Right hindlimb (tissue), 1 donor: ENCODE data around the gene CEP295NL.
A peak's percentile ranks its signal among the peaks of the same experiment; 100 is the strongest.
"Not testable (repeated sequence)": the region's sequence is repeated elsewhere in the genome, so short reads cannot be mapped to it uniquely, and the experiment has no call there.

ENCODE experiments used
- DNase-seq: peaks from one replicate; pipeline ENCODE4 v3.0.0-alpha.2; 2018

The CEP295NL gene

GRCh38 chr17:78886954-78887353, 16.0 kb downstream of the CEP295NL start:
- no peak for DNase-seq

DNA sequence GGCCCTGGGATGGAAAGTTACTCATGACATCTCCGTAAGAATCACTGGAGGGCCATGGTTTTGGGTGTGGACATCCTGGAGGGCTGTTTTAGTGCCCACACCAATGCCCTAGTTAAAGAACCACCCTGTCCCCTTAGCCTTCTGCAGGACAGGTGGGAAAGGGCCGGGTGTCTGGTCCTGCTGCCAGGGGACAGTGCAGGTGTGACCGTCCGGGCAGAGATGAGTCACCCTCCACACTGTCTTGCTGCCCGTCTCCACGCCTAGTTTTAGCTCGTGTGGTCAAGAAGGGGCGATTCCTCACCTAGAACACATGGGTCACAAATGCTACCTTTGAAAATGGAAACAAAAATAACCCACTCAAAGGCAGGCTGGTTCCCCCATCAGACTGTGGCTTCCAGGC, 17.0 kb downstream of the CEP295NL start:
- no peak for DNase-seq

DNA sequence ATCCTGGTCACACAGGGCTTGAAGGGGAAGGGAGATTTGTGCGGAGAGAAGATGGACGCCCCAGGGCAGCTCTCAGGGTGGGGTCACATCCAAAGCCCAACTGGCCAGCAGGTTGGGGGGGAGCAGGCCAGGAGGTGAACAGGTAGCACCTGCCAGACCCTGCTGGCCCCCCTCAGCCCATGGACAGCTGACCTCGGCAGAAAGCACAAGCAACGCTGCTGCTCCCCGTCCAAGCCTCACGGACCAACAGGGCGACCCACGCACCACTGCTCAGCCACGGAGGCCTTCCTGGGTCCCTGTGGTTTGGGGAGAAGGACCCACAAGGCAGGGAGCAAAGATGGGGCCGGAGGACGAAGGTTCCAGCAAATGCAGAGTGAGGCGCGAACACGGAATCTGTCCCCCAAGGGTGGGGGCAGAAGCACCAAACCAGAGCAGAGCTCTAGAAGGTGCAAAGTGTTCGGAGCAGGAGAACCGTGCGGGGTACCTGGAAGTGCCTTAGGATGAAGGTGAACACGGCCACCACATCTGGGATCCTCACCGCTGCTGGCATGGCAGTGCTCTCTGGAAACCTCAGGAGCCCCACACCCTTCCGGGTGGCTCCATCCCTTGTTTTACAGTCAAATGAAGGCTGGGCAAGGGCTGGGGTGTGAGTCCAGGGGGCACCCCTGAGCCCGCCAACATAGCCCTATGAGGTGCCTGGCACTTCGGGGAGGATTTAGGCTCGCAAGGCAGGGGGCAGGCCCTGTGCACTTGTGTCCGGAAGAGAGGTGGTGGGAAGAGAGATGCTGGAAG, 17.9 kb downstream of the CEP295NL start:
- DNase-seq = no peak

DNA sequence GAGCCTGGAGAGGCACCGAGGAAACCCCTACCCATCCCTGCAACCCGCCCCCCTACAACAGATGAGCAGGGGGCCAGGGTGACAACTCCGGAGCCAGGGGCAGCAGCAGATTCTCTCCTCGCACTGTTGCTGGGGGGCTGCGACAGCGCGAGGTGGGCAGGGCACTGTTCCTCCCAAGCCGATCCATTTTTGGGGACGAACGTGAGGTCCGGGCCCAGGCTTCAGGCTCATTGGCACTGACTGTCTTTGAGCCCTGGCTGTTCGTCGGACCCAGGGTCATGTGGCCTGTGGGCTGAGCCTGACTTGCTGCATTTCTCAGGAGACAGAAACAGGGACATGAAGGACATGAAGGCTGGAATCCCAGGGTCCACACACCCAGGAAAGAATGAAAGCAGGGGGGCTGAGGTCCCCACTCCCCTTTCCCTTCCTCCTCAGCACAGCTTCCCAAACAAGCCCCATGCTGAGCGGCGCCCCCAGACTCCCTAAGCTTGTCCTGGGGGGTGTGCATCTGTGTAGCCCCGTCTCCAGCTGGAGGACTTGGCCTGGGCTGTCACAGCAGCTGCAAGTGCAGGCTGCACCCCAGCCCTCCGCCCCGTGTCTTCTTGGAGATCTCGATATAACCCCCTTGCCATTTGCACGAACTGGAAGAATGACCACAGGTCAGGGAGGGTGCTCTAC, 18.7 kb downstream of the CEP295NL start:
- DNase-seq = peak; percentile 73

GRCh38 chr17:78883533-78884131, 19.4 kb downstream of the CEP295NL start:
- DNase-seq = peak; percentile 91

- peak; percentile 85 for DNase-seq
Observed at GRCh38 chr17:78883089-78883532, 19.9 kb downstream of the CEP295NL start.

DNA sequence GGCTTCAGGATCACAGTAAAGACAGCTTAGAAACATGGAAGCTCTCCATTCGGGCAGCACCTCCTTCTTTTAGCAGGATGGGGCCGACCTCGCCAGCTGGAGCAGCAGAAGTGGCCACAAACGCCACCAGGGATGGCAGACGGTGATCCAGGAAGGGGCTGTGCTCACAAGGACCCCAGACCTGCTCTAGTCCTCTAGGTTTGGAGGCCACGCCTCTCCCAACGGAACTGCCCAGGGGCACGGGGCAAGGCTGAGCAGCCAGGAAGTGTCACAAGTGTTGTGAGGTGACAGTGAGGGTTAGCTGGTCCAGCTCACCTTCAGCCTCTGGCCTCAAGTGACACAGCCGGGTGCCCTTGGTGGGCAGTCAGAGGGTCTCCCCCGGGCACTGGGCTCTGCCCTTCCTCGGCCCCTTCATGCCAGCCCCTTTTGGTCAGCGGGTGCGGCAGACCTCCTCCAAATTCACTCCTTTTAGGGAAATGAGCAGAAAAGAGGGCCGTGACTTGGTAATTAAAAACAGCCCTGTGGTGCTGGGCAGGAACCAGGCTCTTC, 20.4 kb downstream of the CEP295NL start:
- DNase-seq = no peak

DNA sequence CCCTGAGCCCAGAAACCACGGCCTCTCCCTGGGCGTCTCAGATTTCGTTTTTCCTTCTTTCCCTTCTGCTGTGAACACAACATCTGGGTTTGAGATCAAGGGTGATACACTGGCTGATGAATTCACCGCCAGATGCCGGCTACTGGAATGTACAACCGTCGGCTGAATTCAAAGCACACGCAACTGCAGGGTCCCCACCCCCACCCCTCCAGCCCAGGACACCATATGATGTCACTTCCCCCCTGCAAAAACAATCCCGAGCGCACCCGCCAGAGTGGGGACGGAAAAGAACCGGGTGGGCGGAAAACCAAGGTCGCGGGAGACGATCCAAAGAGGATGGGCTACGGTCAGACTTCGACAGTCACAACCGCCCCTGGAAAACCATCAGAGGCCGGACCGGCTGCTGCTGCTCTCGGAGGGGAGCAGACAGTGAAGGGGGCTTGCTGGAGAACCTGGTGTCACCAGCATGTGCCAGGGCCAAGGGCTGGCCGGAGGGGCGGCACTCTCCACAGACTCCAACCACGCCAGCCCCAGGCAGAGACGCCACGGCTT, 23.3 kb downstream of the CEP295NL start:
- DNase-seq = peak; percentile 95

- no peak for DNase-seq
Observed at GRCh38 chr17:78878871-78879527, 24.0 kb downstream of the CEP295NL start.

DNA sequence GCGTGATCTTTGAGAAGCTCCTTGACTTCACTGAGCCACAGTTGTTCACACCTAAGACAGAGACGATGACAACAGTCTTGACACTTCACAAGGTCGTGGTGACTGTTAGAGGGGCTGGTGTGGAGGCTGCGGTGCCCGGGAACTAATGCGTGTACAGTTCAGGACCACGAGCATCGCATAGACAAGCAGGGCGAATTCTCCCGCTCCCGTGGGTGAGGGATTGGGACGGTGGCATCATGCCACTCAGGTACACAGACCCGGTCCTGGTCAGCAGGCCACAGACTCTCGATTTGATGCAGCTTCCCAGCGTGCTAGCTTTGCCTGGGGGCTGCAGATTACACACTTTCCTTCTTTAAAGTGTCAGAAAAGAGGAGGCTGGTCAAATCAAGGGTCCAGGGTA, 24.7 kb downstream of the CEP295NL start:
- DNase-seq = no peak

- peak; percentile 33 for DNase-seq
Observed at GRCh38 chr17:78876954-78877517, 26.0 kb downstream of the CEP295NL start.

DNA sequence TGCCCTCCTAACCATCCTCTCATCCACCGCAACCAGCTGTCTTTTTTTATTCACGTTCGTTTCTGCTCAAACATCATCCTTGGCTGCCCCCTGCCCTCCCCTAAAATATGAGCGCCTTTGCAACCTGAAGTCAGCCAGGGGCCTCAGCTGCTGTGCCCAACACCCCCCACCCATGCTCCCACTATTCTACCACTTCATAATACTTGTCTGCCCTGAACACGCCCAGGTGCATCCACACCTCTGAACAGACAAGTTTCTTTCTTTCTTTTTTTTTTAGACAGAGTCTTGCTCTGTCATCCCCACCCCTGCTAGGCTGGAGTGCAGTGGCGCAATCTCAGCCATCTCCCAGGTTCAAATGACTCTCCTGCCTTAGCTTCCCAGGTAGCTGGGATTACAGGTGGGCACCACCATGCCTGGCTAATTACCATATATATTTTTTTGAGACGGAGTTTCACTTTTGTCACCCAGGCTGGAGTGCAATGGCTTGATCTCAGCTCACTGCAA, 26.9 kb downstream of the CEP295NL start:
- DNase-seq = no peak

DNA sequence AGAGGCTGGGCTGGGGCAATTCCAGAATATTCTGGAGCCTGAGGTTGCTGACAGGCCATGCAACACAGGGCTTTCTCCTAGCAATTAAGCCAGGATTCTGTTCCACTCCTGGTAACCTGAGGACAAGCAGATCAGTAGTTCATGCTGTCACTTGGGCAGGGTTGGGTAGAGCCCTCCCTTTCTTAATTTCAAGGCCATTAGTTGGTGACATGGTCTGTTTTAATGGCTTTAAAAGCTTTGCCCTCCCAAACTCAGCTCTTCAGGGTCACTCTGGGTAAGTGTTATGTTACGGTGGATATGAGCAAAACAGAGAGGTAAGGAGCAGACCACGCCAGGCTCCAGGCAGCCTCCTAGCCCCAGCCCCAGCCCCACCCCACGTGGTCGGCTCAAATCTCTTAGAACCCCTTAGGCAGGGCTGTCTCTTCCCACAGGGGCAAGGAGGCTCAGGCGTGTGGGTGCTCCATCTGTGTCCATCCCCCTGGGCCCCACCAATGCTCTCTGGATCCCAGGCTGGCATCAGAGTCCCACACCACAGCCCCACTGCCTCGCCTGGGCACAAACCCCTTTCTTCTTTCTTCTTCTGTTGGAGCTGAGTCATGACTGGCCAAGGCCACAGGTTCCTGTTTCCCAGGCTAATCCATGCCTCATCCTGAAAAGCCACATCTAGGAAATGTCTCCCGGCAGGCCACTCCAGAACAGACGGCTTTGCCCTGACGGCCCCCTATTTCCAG, 27.5 kb downstream of the CEP295NL start:
- peak; percentile 36 for DNase-seq

GRCh38 chr17:78873519-78874340, 29.3 kb downstream of the CEP295NL start:
- peak; percentile 62 for DNase-seq

DNA sequence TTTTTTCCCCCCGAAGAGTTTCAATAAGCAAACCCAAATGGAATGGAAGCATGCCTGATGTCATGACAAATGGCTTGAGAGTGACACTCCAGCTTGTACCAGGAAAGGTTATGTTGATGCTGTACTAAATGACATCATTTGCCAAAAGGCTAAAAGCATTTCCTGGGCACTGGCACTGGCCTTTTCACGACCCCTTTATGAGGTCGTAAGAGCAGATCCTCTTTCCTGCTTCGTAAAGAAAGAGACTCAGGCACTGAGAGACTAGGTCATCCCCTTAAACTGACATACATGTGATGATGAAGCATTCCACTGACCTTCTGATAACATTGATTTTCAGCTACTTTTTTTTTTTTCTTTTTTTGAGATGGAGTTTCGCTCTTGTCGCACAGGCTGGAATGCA, 30.5 kb downstream of the CEP295NL start:
- DNase-seq = no peak

- DNase-seq = no peak
Observed at GRCh38 chr17:78870621-78871020, 32.4 kb downstream of the CEP295NL start.

DNA sequence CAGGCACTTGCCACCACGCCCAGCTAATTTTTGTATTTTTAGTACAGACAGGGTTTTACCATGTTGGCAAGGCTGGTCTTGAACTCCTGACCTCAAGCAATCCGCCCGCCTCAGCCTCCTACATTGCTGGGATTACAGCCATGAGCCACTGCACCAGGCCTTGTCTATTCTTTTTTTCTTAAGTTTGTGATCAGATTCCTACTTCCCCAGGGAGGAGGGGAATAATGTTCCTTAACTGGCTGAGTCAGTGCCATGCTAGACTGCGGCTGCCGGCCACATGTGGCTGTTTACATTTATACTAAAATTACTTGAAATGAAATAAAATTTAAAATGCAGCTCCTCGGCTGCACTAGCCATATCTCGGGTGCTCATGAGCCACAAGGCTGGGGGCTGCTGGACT, 34.6 kb downstream of the CEP295NL start:
- no peak for DNase-seq

DNA sequence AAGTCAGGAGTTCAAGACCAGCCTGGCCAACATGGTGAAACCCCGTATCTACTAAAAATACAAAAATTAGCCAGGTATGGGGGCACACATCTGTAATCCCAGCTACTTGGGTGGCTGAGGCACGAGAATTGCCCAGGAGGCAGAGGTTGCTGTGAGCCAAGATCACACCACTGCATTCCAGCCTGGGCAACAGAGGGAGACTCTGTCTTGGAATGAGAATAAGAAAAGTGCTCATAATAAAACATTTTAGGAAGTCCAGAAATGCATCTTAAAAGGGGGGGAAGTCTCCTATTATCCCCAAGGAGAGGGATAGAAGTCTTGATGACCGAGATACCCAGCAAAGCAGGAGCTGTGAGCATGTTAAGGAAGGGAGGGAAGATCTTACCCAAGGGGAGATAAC, 36.0 kb downstream of the CEP295NL start:
- not testable (repeated sequence) for DNase-seq

- DNase-seq = peak; percentile 78
Observed at GRCh38 chr17:78865682-78866390, 37.2 kb downstream of the CEP295NL start.

- no peak for DNase-seq
Observed at GRCh38 chr17:78864117-78864516, 38.9 kb downstream of the CEP295NL start.
